ENCODE measurements around the gene WDPCP.
"Not testable (repeated sequence)": the region's sequence is repeated elsewhere in the genome, so short reads cannot be mapped to it uniquely, and the experiment has no call there.

Gene WDPCP

GRCh38 chr2:63465633-63466032 is 122.6 kb downstream of the WDPCP start:
- H3K4me3 ChIP-seq (ENCODE audit: low read depth, low read length), result no peak overlapping the region

- H3K4me3 ChIP-seq (ENCODE audit: low read depth, low read length), result no peak overlapping the region
Observed at GRCh38 chr2:63463142-63463541, 125.1 kb downstream of the WDPCP start.

GRCh38 chr2:63446658-63447057 is 141.6 kb downstream of the WDPCP start:
- no peak overlapping the region for H3K4me3 ChIP-seq (ENCODE audit: low read depth, low read length)

- H3K4me3 ChIP-seq (ENCODE audit: low read depth, low read length), result no peak overlapping the region
Observed at GRCh38 chr2:63444565-63445288, 143.6 kb downstream of the WDPCP start.

GRCh38 chr2:63440612-63441011 is 147.7 kb downstream of the WDPCP start:
- H3K4me3 ChIP-seq (ENCODE audit: low read depth, low read length), result no peak overlapping the region

- H3K4me3 ChIP-seq (ENCODE audit: low read depth, low read length), result no peak overlapping the region
Observed at GRCh38 chr2:63438181-63438580, 150.1 kb downstream of the WDPCP start.

GRCh38 chr2:63436488-63436887 is 151.8 kb downstream of the WDPCP start:
- no peak overlapping the region for H3K4me3 ChIP-seq (ENCODE audit: low read depth, low read length)

GRCh38 chr2:63435070-63435469 is 153.2 kb downstream of the WDPCP start:
- no peak overlapping the region for H3K4me3 ChIP-seq (ENCODE audit: low read depth, low read length)

- H3K4me3 ChIP-seq (ENCODE audit: low read depth, low read length), result no peak overlapping the region
Observed at GRCh38 chr2:63434024-63435001, 154.0 kb downstream of the WDPCP start.

- no peak overlapping the region for H3K4me3 ChIP-seq (ENCODE audit: low read depth, low read length)
Observed at GRCh38 chr2:63432373-63432772, 155.9 kb downstream of the WDPCP start.

- no peak overlapping the region for H3K4me3 ChIP-seq (ENCODE audit: low read depth, low read length)
Observed at GRCh38 chr2:63425606-63426005, 162.7 kb downstream of the WDPCP start.

- H3K4me3 ChIP-seq (ENCODE audit: low read depth, low read length), result no peak overlapping the region
Observed at GRCh38 chr2:63425079-63425416, 163.2 kb downstream of the WDPCP start.

- no peak overlapping the region for H3K4me3 ChIP-seq (ENCODE audit: low read depth, low read length)
Observed at GRCh38 chr2:63424329-63425078, 163.8 kb downstream of the WDPCP start.

- H3K4me3 ChIP-seq (ENCODE audit: low read depth, low read length), result no peak overlapping the region
Observed at GRCh38 chr2:63422556-63422955, 165.7 kb downstream of the WDPCP start.

- no peak overlapping the region for H3K4me3 ChIP-seq (ENCODE audit: low read depth, low read length)
Observed at GRCh38 chr2:63408530-63408929, 179.7 kb downstream of the WDPCP start.

GRCh38 chr2:63406641-63407040 is 181.6 kb downstream of the WDPCP start:
- H3K4me3 ChIP-seq (ENCODE audit: low read depth, low read length), result no peak overlapping the region

- H3K4me3 ChIP-seq (ENCODE audit: low read depth, low read length), result no peak overlapping the region
Observed at GRCh38 chr2:63403820-63404219, 184.5 kb downstream of the WDPCP start.

GRCh38 chr2:63402889-63403288 is 185.4 kb downstream of the WDPCP start:
- H3K4me3 ChIP-seq (ENCODE audit: low read depth, low read length), result not testable (repeated sequence)

- no peak overlapping the region for H3K4me3 ChIP-seq (ENCODE audit: low read depth, low read length)
Observed at GRCh38 chr2:63399156-63399555, 189.1 kb downstream of the WDPCP start.

- H3K4me3 ChIP-seq (ENCODE audit: low read depth, low read length), result no peak overlapping the region
Observed at GRCh38 chr2:63379451-63379850, 208.8 kb downstream of the WDPCP start.

GRCh38 chr2:63378589-63378988 is 209.7 kb downstream of the WDPCP start:
- H3K4me3 ChIP-seq (ENCODE audit: low read depth, low read length), result no peak overlapping the region
